ENCODE data around the gene DDX52. TPM values are rescaled to one million over a fixed set of nuclear protein-coding genes. Genes with fewer than 3 reads are reported as not detected.
A peak's percentile ranks its signal among the peaks of the same experiment; 100 is the strongest.

DDX52 gene
- total and polyA plus RNA-seq, 2 of the 13 experiments (the other 11 are each of a cell fraction or from before 2014, with no cell fraction given) = 8.9 to 36.1 TPM

DNA sequence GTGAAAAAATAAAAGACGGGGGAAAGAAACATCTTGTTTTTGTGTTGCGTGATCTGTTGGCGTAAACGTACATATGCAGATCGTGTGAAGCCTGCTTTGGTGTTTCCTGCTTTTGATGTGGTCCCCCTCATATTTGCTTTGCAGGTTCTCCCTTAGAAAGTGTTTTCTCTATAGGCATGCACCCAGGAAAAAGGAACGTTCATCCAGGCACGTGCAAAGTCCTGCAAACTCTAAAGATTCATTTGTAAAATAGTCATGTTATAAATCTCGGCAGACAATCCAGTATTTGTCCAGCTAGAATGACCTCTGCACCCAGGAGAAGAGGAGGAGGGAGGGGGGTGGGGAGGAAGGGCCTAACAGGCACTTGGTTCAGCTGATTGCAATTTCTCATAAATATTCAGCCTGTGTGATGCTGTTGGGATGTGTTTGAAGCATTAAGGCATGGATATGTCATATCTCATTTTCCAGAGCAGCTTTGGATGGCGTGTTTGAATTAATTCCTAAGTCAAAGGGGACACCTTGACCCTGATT, 40.3 kb upstream of the DDX52 start (continued):
- TF ChIP-seq ZNF746 (CRISPR knock-in tag; IDR thresholded peaks at IDR 0.05) (no peak), ZNF615 (CRISPR knock-in tag; IDR thresholded peaks at IDR 0.05; ENCODE audit: borderline replicate concordance) (no peak), YEATS2 (CRISPR knock-in tag; IDR thresholded peaks at IDR 0.05; ENCODE audit: borderline replicate concordance) (no peak), ZNF788 (CRISPR knock-in tag; IDR thresholded peaks at IDR 0.05; ENCODE audit: borderline replicate concordance) (no peak), CEBPG (CRISPR knock-in tag; IDR thresholded peaks at IDR 0.05) (no peak), ZNF101 (CRISPR knock-in tag; IDR thresholded peaks at IDR 0.05; ENCODE audit: borderline replicate concordance, low read depth) (no peak), RXRA (CRISPR knock-in tag; IDR thresholded peaks at IDR 0.05) (peak; percentile 45; the same call in 1 of the 2 replicates), NFKBIZ (CRISPR knock-in tag; IDR thresholded peaks at IDR 0.05) (no peak), ZNF768 (CRISPR knock-in tag; IDR thresholded peaks at IDR 0.05) (no peak), ISX (CRISPR knock-in tag; conservative IDR thresholded peaks at IDR 0.05) (no peak), SPEN (CRISPR knock-in tag; IDR thresholded peaks at IDR 0.05; ENCODE audit: low read depth) (no peak), DR1 (CRISPR knock-in tag; IDR thresholded peaks at IDR 0.05) (no peak)
- TF ChIP-seq, protein P1, sequence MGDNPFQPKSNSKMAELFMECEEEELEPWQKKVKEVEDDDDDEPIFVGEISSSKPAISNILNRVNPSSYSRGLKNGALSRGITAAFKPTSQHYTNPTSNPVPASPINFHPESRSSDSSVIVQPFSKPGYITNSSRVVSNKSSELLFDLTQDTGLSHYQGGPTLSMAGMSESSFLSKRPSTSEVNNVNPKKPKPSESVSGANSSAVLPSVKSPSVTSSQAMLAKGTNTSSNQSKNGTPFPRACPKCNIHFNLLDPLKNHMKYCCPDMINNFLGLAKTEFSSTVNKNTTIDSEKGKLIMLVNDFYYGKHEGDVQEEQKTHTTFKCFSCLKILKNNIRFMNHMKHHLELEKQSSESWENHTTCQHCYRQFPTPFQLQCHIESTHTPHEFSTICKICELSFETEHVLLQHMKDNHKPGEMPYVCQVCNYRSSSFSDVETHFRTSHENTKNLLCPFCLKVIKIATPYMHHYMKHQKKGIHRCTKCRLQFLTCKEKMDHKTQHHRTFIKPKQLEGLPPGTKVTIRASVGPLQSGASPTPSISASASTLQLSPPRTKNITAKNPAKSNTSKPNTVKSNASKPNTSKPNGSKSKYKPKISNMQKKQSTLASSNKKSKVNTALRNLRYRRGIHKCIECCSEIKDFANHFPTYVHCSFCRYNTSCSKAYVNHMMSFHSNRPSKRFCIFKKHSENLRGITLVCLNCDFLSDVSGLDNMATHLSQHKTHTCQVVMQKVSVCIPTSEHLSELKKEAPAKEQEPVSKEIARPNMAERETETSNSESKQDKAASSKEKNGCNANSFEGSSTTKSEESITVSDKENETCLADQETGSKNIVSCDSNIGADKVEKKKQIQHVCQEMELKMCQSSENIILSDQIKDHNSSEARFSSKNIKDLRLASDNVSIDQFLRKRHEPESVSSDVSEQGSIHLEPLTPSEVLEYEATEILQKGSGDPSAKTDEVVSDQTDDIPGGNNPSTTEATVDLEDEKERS (CRISPR knock-in tag; IDR thresholded peaks at IDR 0.05) = no peak
- TF ChIP-seq, protein P2, sequence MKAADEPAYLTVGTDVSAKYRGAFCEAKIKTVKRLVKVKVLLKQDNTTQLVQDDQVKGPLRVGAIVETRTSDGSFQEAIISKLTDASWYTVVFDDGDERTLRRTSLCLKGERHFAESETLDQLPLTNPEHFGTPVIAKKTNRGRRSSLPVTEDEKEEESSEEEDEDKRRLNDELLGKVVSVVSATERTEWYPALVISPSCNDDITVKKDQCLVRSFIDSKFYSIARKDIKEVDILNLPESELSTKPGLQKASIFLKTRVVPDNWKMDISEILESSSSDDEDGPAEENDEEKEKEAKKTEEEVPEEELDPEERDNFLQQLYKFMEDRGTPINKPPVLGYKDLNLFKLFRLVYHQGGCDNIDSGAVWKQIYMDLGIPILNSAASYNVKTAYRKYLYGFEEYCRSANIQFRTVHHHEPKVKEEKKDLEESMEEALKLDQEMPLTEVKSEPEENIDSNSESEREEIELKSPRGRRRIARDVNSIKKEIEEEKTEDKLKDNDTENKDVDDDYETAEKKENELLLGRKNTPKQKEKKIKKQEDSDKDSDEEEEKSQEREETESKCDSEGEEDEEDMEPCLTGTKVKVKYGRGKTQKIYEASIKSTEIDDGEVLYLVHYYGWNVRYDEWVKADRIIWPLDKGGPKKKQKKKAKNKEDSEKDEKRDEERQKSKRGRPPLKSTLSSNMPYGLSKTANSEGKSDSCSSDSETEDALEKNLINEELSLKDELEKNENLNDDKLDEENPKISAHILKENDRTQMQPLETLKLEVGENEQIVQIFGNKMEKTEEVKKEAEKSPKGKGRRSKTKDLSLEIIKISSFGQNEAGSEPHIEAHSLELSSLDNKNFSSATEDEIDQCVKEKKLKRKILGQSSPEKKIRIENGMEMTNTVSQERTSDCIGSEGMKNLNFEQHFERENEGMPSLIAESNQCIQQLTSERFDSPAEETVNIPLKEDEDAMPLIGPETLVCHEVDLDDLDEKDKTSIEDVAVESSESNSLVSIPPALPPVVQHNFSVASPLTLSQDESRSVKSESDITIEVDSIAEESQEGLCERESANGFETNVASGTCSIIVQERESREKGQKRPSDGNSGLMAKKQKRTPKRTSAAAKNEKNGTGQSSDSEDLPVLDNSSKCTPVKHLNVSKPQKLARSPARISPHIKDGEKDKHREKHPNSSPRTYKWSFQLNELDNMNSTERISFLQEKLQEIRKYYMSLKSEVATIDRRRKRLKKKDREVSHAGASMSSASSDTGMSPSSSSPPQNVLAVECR (CRISPR knock-in tag; IDR thresholded peaks at IDR 0.05; ENCODE audit: borderline replicate concordance) = peak; percentile 16; the same call in 1 of the 2 replicates
- TF ChIP-seq, protein P3, sequence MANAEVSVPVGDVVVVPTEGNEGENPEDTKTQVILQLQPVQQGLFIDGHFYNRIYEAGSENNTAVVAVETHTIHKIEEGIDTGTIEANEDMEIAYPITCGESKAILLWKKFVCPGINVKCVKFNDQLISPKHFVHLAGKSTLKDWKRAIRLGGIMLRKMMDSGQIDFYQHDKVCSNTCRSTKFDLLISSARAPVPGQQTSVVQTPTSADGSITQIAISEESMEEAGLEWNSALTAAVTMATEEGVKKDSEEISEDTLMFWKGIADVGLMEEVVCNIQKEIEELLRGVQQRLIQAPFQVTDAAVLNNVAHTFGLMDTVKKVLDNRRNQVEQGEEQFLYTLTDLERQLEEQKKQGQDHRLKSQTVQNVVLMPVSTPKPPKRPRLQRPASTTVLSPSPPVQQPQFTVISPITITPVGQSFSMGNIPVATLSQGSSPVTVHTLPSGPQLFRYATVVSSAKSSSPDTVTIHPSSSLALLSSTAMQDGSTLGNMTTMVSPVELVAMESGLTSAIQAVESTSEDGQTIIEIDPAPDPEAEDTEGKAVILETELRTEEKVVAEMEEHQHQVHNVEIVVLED (CRISPR knock-in tag; IDR thresholded peaks at IDR 0.05; ENCODE audit: borderline replicate concordance) = no peak
- TF ChIP-seq, protein P4, sequence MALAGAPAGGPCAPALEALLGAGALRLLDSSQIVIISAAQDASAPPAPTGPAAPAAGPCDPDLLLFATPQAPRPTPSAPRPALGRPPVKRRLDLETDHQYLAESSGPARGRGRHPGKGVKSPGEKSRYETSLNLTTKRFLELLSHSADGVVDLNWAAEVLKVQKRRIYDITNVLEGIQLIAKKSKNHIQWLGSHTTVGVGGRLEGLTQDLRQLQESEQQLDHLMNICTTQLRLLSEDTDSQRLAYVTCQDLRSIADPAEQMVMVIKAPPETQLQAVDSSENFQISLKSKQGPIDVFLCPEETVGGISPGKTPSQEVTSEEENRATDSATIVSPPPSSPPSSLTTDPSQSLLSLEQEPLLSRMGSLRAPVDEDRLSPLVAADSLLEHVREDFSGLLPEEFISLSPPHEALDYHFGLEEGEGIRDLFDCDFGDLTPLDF (CRISPR knock-in tag; IDR thresholded peaks at IDR 0.05) = no peak
- TF ChIP-seq, protein P5, sequence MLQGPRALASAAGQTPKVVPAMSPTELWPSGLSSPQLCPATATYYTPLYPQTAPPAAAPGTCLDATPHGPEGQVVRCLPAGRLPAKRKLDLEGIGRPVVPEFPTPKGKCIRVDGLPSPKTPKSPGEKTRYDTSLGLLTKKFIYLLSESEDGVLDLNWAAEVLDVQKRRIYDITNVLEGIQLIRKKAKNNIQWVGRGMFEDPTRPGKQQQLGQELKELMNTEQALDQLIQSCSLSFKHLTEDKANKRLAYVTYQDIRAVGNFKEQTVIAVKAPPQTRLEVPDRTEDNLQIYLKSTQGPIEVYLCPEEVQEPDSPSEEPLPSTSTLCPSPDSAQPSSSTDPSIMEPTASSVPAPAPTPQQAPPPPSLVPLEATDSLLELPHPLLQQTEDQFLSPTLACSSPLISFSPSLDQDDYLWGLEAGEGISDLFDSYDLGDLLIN (CRISPR knock-in tag; IDR thresholded peaks at IDR 0.05; ENCODE audit: borderline replicate concordance) = no peak
- TF ChIP-seq, protein P6, sequence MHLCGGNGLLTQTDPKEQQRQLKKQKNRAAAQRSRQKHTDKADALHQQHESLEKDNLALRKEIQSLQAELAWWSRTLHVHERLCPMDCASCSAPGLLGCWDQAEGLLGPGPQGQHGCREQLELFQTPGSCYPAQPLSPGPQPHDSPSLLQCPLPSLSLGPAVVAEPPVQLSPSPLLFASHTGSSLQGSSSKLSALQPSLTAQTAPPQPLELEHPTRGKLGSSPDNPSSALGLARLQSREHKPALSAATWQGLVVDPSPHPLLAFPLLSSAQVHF (CRISPR knock-in tag; IDR thresholded peaks at IDR 0.05) = no peak

Measured in HepG2 (cell line).